GM21737 (cell line): ENCODE measurements around the gene ITPKB.
A peak's percentile ranks its signal among the peaks of the same experiment; 100 is the strongest.
"Not testable (repeated sequence)": the region's sequence is repeated elsewhere in the genome, so short reads cannot be mapped to it uniquely, and the experiment has no call there.

Experiments
- ATAC-seq: cut with Tn5 transposase; IDR thresholded peaks from one replicate; pipeline ENCODE4 v1.9.1; 2021; ENCODE audit warnings: mild to moderate bottlenecking, moderate library complexity; ENCODE audit not compliant: unreplicated experiment

ITPKB gene

GRCh38 chr1:226640321-226641136, 98.6 kb downstream of the ITPKB start:
- ATAC-seq = no peak

- no peak for ATAC-seq
These were observed 99.4 kb downstream of the ITPKB start for GRCh38 chr1:226639631-226640061.

GRCh38 chr1:226639206-226639605, 99.9 kb downstream of the ITPKB start:
- ATAC-seq = not testable (repeated sequence)

- no peak for ATAC-seq
These were observed 100.5 kb downstream of the ITPKB start for GRCh38 chr1:226638608-226639007.

GRCh38 chr1:226638001-226638601, 101.0 kb downstream of the ITPKB start:
- no peak for ATAC-seq

GRCh38 chr1:226637147-226637935, 101.7 kb downstream of the ITPKB start:
- no peak for ATAC-seq

- no peak for ATAC-seq
These were observed 102.3 kb downstream of the ITPKB start for GRCh38 chr1:226636847-226637096.

- no peak for ATAC-seq
These were observed 103.6 kb downstream of the ITPKB start for GRCh38 chr1:226635456-226635941.

GRCh38 chr1:226634611-226635246, 104.4 kb downstream of the ITPKB start:
- ATAC-seq = no peak

GRCh38 chr1:226634166-226634588, 104.9 kb downstream of the ITPKB start:
- ATAC-seq = peak; percentile 79

- ATAC-seq = no peak
These were observed 105.4 kb downstream of the ITPKB start for GRCh38 chr1:226633541-226634165.

GRCh38 chr1:226632922-226633351, 106.1 kb downstream of the ITPKB start:
- ATAC-seq = no peak

- ATAC-seq = no peak
These were observed 106.8 kb downstream of the ITPKB start for GRCh38 chr1:226632169-226632879.

- no peak for ATAC-seq
These were observed 107.7 kb downstream of the ITPKB start for GRCh38 chr1:226631229-226632000.

- ATAC-seq = no peak
These were observed 108.5 kb downstream of the ITPKB start for GRCh38 chr1:226630592-226630991.

GRCh38 chr1:226629896-226630550, 109.1 kb downstream of the ITPKB start:
- no peak for ATAC-seq

GRCh38 chr1:226629210-226629895, 109.7 kb downstream of the ITPKB start:
- ATAC-seq = no peak

- ATAC-seq = no peak
These were observed 110.4 kb downstream of the ITPKB start for GRCh38 chr1:226628612-226629155.
